GM19328 (cell line): ENCODE results near the gene CDC27.
"Not testable (repeated sequence)": the region's sequence is repeated elsewhere in the genome, so short reads cannot be mapped to it uniquely, and the experiment has no call there.

ENCODE experiments used
- ATAC-seq: cut with Tn5 transposase; IDR thresholded peaks from one replicate; pipeline ENCODE4 v1.9.1; 2021; ENCODE audit warnings: mild to moderate bottlenecking, moderate library complexity; ENCODE audit not compliant: unreplicated experiment

CDC27 gene

GRCh38 chr17:47193931-47194511 is 4.9 kb upstream of the CDC27 start:
- ATAC-seq: no peak

GRCh38 chr17:47192554-47192953 is 3.5 kb upstream of the CDC27 start:
- ATAC-seq: no peak

GRCh38 chr17:47190770-47191169 is 1.7 kb upstream of the CDC27 start:
- no peak for ATAC-seq

- no peak for ATAC-seq
These were observed 1.1 kb upstream of the CDC27 start for GRCh38 chr17:47190243-47190642.

GRCh38 chr17:47189732-47190237 is 690 bp upstream of the CDC27 start:
- ATAC-seq: no peak

- no peak for ATAC-seq
These were observed 722 bp downstream of the CDC27 start for GRCh38 chr17:47188271-47188875.

GRCh38 chr17:47184681-47185080 is 4.4 kb downstream of the CDC27 start:
- no peak for ATAC-seq

GRCh38 chr17:47180988-47181387 is 8.1 kb downstream of the CDC27 start:
- ATAC-seq: not testable (repeated sequence)

GRCh38 chr17:47180337-47180736 is 8.8 kb downstream of the CDC27 start:
- no peak for ATAC-seq

- no peak for ATAC-seq
These were observed 10.0 kb downstream of the CDC27 start for GRCh38 chr17:47179141-47179540.

GRCh38 chr17:47177261-47177660 is 11.8 kb downstream of the CDC27 start:
- ATAC-seq: no peak

GRCh38 chr17:47176389-47176826 is 12.7 kb downstream of the CDC27 start:
- ATAC-seq: no peak

GRCh38 chr17:47174823-47175222 is 14.3 kb downstream of the CDC27 start:
- ATAC-seq: not testable (repeated sequence)

- ATAC-seq: no peak
These were observed 16.2 kb downstream of the CDC27 start for GRCh38 chr17:47172696-47173565.

GRCh38 chr17:47170710-47171109 is 18.4 kb downstream of the CDC27 start:
- no peak for ATAC-seq

GRCh38 chr17:47168896-47169295 is 20.2 kb downstream of the CDC27 start:
- not testable (repeated sequence) for ATAC-seq

- not testable (repeated sequence) for ATAC-seq
These were observed 22.2 kb downstream of the CDC27 start for GRCh38 chr17:47166854-47167253.

- ATAC-seq: no peak
These were observed 24.0 kb downstream of the CDC27 start for GRCh38 chr17:47165137-47165536.

- ATAC-seq: no peak
These were observed 24.8 kb downstream of the CDC27 start for GRCh38 chr17:47164263-47164662.

- no peak for ATAC-seq
These were observed 27.0 kb downstream of the CDC27 start for GRCh38 chr17:47162013-47162622.

GRCh38 chr17:47159315-47159714 is 29.8 kb downstream of the CDC27 start:
- no peak for ATAC-seq
